ENCODE results near the gene DCBLD2. TPM values are rescaled to one million over a fixed set of nuclear protein-coding genes. Genes with fewer than 3 reads are reported as not detected.

The DCBLD2 gene
- total and polyA plus RNA-seq, 9 of the 15 experiments (the other 6 are each of a cell fraction or from before 2014, with no cell fraction given): 2.7 to 14.6 (median 7.4) TPM

- TF ChIP-seq THRA (IDR thresholded peaks at IDR 0.05) (no peak), GTF2A2 (tag; IDR thresholded peaks at IDR 0.05) (no peak), ERF (CRISPR knock-in tag; IDR thresholded peaks at IDR 0.05) (no peak), BHLHE40 (IDR thresholded peaks at IDR 0.05; ENCODE audit: low read length) (no peak)
- TF ChIP-seq, protein P1, sequence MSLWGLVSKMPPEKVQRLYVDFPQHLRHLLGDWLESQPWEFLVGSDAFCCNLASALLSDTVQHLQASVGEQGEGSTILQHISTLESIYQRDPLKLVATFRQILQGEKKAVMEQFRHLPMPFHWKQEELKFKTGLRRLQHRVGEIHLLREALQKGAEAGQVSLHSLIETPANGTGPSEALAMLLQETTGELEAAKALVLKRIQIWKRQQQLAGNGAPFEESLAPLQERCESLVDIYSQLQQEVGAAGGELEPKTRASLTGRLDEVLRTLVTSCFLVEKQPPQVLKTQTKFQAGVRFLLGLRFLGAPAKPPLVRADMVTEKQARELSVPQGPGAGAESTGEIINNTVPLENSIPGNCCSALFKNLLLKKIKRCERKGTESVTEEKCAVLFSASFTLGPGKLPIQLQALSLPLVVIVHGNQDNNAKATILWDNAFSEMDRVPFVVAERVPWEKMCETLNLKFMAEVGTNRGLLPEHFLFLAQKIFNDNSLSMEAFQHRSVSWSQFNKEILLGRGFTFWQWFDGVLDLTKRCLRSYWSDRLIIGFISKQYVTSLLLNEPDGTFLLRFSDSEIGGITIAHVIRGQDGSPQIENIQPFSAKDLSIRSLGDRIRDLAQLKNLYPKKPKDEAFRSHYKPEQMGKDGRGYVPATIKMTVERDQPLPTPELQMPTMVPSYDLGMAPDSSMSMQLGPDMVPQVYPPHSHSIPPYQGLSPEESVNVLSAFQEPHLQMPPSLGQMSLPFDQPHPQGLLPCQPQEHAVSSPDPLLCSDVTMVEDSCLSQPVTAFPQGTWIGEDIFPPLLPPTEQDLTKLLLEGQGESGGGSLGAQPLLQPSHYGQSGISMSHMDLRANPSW (CRISPR knock-in tag; IDR thresholded peaks at IDR 0.05): no peak
Observed at GRCh38 chr3:98791341-98792325, 109.9 kb downstream of the DCBLD2 start (continued).
